ENCODE measurements around the gene MTCH2.
A peak's percentile ranks its signal among the peaks of the same experiment; 100 is the strongest.

MTCH2 gene

DNA sequence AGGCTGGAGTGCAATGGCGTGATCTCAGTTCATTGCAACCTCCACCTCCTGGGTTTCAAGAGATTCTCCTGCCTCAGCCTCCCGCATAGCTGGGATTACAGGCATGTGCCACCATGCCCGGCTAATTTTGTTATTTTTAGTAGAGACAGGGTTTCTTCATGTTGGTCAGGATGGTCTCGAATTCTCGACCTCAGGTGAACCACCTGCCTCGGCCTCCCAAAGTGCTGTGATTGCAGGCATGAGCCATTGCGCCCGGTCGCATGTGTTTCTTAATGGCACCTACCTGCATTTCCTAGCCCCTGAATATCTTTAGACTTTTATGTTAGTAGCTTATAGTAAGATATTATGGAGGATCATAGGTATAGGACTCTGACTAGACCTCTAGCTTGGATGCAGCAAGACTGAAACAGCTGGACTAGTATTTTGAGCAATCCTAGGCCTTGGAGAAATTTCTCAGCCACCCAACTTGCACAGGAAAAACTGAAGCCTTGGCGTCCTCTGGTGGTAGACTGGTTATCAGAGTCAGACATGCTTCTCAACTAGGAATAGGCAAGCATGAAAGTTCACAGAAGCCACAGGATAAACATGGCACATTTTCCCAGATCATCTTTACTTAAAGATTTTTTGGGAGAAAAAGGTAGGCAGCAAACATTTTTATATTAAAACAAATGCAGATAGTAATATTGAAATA lies 25.5 kb downstream of the MTCH2 start:
- CTCF ChIA-PET: interaction anchor here (0.5 to 2.5 kb wide), 7 partner anchors 10 to 243 kb away, joined by 3 to 10 read pairs (median 3); no protein-coding TSS in a partner anchor
- peak; percentile 53 for DNase-seq
- H3K27ac Mint-ChIP-seq: no peak overlapping the region
- H3K27me3 Mint-ChIP-seq: no peaks in the 10 kb centered on the region
- no peaks in the 10 kb centered on the region for H3K9me3 Mint-ChIP-seq
- peaks cover 21% of the 10 kb centered on the region for H3K36me3 Mint-ChIP-seq
- no peaks in the 10 kb centered on the region for H3K4me1 Mint-ChIP-seq
- H3K4me3 Mint-ChIP-seq: no peak overlapping the region

DNA sequence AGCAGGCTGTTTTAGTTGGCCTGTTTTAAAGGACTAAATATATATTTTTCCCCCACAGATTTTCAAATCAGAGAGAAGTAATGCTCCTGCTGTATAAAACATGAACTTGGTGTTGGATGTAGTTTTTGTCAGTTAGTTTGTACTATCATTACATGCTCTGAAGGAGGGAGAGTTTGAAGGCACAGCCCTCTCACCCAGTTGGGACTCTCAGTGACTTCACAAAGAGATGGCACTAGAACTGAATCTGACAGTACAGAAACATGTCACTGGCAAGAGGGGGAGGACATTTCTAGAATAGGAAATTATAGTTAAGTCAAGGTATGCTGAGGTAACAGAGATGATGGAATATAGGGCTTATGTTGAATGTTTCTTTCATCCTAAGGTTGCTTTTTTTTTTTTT lies 27.1 kb downstream of the MTCH2 start:
- CTCF ChIA-PET: interaction anchor here (1.0 to 2.5 kb wide), 2 partner anchors 107 to 241 kb away, joined by 3 to 10 read pairs; no protein-coding TSS in a partner anchor
- H3K4me1 Mint-ChIP-seq: no peaks in the 10 kb centered on the region
- H3K4me3 Mint-ChIP-seq: no peak overlapping the region
- DNase-seq: no peak
- no peaks in the 10 kb centered on the region for H3K9me3 Mint-ChIP-seq
- no peak overlapping the region for H3K27ac Mint-ChIP-seq
- peaks cover 15% of the 10 kb centered on the region for H3K36me3 Mint-ChIP-seq
- H3K27me3 Mint-ChIP-seq: no peaks in the 10 kb centered on the region

DNA sequence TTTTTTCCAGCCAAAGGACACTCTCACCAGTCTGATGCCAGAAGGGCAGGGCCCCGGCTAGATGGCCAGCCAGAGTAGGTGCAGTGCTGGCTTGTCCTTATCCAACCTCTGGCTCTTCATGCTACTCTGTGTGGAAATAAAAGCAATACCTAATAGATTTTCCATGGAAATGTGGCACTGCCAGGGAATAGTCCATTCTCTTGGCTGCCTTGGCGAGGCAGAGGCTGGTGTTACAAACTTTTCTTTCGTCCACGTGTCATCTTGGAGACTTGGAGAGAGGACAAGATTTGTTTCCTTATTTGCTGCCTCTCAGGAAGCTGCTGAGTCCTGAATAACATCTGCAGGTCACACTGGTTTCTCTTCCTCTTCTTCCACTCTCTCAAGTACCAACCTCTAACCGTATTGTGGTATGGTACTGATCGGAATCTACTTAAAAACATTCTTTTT lies 31.0 kb downstream of the MTCH2 start:
- no peak overlapping the region for H3K27ac Mint-ChIP-seq
- no peak overlapping the region for H3K4me3 Mint-ChIP-seq
- H3K4me1 Mint-ChIP-seq: peaks cover 10% of the 10 kb centered on the region
- CTCF ChIA-PET: no interaction called here
- H3K36me3 Mint-ChIP-seq: peaks cover 7% of the 10 kb centered on the region
- no peaks in the 10 kb centered on the region for H3K9me3 Mint-ChIP-seq
- peaks cover 5% of the 10 kb centered on the region for H3K27me3 Mint-ChIP-seq
- no peak for DNase-seq

DNA sequence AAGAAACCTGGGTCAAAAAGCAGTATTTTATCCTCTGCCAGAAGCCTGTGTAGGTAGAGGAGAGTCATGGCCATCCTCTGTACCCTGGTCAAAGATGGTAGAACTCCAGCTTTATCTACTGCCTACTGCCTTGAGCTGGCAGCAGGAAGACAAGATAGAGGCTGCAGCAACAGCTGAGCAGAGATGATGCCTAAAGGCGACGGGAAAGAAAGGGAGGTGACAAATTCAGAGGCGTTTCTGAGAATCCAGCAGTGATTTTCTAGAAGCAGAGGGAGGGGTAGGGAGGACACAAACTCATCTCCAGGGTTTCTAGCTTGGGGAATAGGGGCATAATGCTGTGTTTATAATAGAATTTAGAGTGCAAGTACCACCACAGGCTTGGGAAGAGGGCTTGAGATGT lies 32.7 kb downstream of the MTCH2 start:
- Mint-ChIP-seq H3K4me1 (peaks cover 10% of the 10 kb centered on the region), H3K27ac (no peak overlapping the region), H3K9me3 (no peaks in the 10 kb centered on the region), H3K27me3 (peaks cover 5% of the 10 kb centered on the region), H3K36me3 (peaks cover 7% of the 10 kb centered on the region), H3K4me3 (no peak overlapping the region)
- DNase-seq: no peak
- CTCF ChIA-PET: interaction anchor here (1.3 kb wide), 1 partner anchor 235 kb away, joined by 7 read pairs; no protein-coding TSS in a partner anchor

GRCh38 chr11:47607380-47607779 lies 35.0 kb downstream of the MTCH2 start:
- Mint-ChIP-seq H3K36me3 (peaks cover 5% of the 10 kb centered on the region), H3K4me1 (peaks cover 10% of the 10 kb centered on the region), H3K4me3 (no peak overlapping the region), H3K9me3 (no peaks in the 10 kb centered on the region), H3K27me3 (peaks cover 5% of the 10 kb centered on the region), H3K27ac (no peak overlapping the region)
- no peak for DNase-seq
- CTCF ChIA-PET: interaction anchor here (1.2 to 1.6 kb wide), 2 partner anchors 10 to 26 kb away, joined by 3 to 7 read pairs; no protein-coding TSS in a partner anchor

GRCh38 chr11:47606731-47607130 lies 35.6 kb downstream of the MTCH2 start:
- Mint-ChIP-seq H3K27me3 (peaks cover 9% of the 10 kb centered on the region), H3K9me3 (no peaks in the 10 kb centered on the region), H3K4me3 (no peak overlapping the region), H3K27ac (no peak overlapping the region), H3K36me3 (peaks cover 5% of the 10 kb centered on the region), H3K4me1 (peaks cover 10% of the 10 kb centered on the region)
- DNase-seq: no peak
- CTCF ChIA-PET: interaction anchor here (1.2 to 1.6 kb wide), 2 partner anchors 10 to 25 kb away, joined by 3 to 7 read pairs; no protein-coding TSS in a partner anchor

GRCh38 chr11:47605921-47606320 lies 36.4 kb downstream of the MTCH2 start:
- H3K27ac Mint-ChIP-seq: no peak overlapping the region

DNA sequence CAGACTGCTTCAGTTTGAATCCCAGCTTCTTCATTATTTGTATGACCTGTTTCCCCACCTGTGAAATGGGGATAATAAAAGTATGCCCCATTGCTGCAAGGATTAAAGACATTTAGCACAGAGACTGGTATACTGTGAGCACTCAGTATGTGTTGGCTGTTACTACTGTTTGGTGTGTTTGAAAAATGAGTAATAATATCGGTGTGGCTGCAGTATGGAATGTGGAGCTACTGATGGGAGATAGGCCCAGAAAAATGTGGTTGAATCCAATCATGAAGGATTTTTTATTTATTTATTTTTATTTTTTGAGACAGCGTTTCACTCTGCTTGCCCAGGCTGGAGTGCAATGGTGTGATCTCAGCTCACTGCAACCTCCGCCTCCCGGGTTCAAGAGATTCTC lies 39.1 kb downstream of the MTCH2 start:
- H3K9me3 Mint-ChIP-seq: no peaks in the 10 kb centered on the region
- H3K36me3 Mint-ChIP-seq: peaks cover 5% of the 10 kb centered on the region
- CTCF ChIA-PET: no interaction called here
- H3K27ac Mint-ChIP-seq: no peak overlapping the region
- H3K4me1 Mint-ChIP-seq: peaks cover 3% of the 10 kb centered on the region
- DNase-seq: no peak
- H3K27me3 Mint-ChIP-seq: peaks cover 13% of the 10 kb centered on the region
- no peak overlapping the region for H3K4me3 Mint-ChIP-seq

More at GRCh38 chr11:47605921-47606320, 36.4 kb downstream of the MTCH2 start:
- Mint-ChIP-seq H3K27me3 (peaks cover 11% of the 10 kb centered on the region), H3K9me3 (no peaks in the 10 kb centered on the region), H3K4me1 (peaks cover 10% of the 10 kb centered on the region), H3K36me3 (peaks cover 5% of the 10 kb centered on the region), H3K4me3 (no peak overlapping the region)
- no peak for DNase-seq
- CTCF ChIA-PET: no interaction called here

- CTCF ChIA-PET: no interaction called here
- Mint-ChIP-seq H3K9me3 (no peaks in the 10 kb centered on the region), H3K27me3 (peaks cover 31% of the 10 kb centered on the region), H3K4me3 (no peak overlapping the region), H3K27ac (no peak overlapping the region), H3K36me3 (no peaks in the 10 kb centered on the region), H3K4me1 (no peaks in the 10 kb centered on the region)
- no peak for DNase-seq
Observed at GRCh38 chr11:47599902-47600301, 42.5 kb downstream of the MTCH2 start.

DNA sequence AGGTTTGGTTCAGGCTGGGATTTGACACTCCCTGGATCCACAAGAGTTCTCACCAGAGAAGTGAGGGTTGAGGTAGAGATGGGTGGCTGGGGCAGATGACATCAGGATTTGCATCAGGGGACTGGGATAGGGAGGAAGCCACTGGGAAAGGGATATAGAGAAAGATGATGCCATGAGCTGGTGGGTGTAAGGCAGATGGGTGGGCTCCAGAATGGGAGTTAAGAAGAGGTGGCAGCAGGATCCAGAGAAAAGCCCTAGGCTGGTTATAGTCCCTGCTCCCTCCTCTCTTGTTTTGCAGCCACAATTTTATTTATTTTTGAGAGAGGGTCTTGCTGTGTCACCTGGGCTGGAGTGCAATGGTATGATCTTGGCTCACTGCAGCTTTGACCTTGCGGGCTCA lies 46.4 kb downstream of the MTCH2 start:
- CTCF ChIA-PET: no interaction called here
- no peaks in the 10 kb centered on the region for H3K9me3 Mint-ChIP-seq
- H3K27me3 Mint-ChIP-seq: peaks cover 59% of the 10 kb centered on the region
- no peaks in the 10 kb centered on the region for H3K36me3 Mint-ChIP-seq
- DNase-seq: no peak
- H3K27ac Mint-ChIP-seq: no peak overlapping the region
- no peak overlapping the region for H3K4me3 Mint-ChIP-seq
- H3K4me1 Mint-ChIP-seq: peaks cover 17% of the 10 kb centered on the region

- CTCF ChIA-PET: no interaction called here
- Mint-ChIP-seq H3K9me3 (no peaks in the 10 kb centered on the region), H3K4me1 (peaks cover 18% of the 10 kb centered on the region), H3K36me3 (no peaks in the 10 kb centered on the region), H3K27me3 (peaks cover 59% of the 10 kb centered on the region), H3K27ac (no peak overlapping the region), H3K4me3 (no peak overlapping the region)
- DNase-seq: no peak
Observed at GRCh38 chr11:47595029-47595428, 47.3 kb downstream of the MTCH2 start.

DNA sequence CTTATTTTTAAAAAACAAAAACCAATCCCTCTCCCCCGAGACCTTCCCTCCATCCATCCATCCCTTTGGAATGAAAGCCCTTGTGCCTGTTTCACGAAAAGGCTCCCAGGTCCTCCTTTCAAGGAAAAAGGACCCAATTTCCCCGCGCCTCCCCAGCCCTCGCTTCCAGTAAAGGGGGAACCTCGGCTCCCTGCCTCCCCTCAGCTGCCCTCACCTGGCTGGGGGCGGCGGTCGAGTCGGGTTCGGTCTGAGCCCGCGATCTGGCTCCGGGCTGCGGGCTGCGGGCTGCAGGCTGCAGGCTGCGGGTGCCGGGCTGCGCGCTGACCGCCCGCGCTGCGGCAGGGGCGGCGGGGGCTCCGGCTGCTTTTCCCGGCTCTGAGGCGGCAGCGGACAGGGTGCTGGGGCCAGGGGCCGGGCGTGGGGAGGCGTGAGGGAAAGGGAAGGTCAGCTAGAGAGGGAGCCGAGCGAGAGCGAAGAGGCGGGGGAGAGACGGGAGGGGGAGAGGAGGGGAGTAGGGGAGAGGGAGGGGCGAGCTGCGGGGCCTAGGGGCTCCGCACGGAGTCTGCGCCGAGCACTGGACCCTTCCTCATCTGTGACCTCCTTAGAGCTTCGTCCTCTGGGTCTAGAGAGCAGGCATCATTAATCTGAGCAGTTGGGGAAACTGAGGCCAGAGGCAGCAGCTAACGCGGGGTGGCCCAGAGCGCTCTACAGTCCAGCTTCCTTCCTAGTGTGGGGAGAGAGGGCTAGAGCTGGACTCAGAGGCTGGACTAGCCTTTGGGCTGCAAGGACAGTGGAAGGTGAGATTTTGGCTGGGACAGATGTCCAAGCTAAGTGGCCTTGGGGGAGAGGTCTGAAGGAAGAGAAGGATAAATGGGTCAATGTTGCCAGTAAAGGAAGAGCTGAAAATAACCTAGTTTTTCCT lies 48.2 kb downstream of the MTCH2 start, which contains the start of gene C1QTNF4:
Gene C1QTNF4 (minus strand): TSS at position 478 of the 922 bp plus-strand sequence. CDS start 3,601 bp downstream, outside the sequence.
- Mint-ChIP-seq H3K36me3 (no peaks in the 10 kb centered on the region), H3K27ac (no peak within 1 kb of the TSS), H3K9me3 (no peaks in the 10 kb centered on the region), H3K27me3 (peaks cover 59% of the 10 kb centered on the region), H3K4me3 (no peak within 1 kb of the TSS), H3K4me1 (peaks cover 18% of the 10 kb centered on the region)
- CTCF ChIA-PET: no interaction called here
- DNase-seq: no peak

- H3K27me3 Mint-ChIP-seq: peaks cover 59% of the 10 kb centered on the region
- H3K9me3 Mint-ChIP-seq: no peaks in the 10 kb centered on the region
- no peaks in the 10 kb centered on the region for H3K36me3 Mint-ChIP-seq
- H3K4me3 Mint-ChIP-seq: no peak overlapping the region
- CTCF ChIA-PET: interaction anchor here (1.6 kb wide), 1 partner anchor 42 kb away, joined by 5 read pairs; no protein-coding TSS in a partner anchor
- no peak for DNase-seq
- H3K27ac Mint-ChIP-seq: no peak overlapping the region
- H3K4me1 Mint-ChIP-seq: peaks cover 18% of the 10 kb centered on the region
Observed at GRCh38 chr11:47593492-47593933, 48.8 kb downstream of the MTCH2 start.

DNA sequence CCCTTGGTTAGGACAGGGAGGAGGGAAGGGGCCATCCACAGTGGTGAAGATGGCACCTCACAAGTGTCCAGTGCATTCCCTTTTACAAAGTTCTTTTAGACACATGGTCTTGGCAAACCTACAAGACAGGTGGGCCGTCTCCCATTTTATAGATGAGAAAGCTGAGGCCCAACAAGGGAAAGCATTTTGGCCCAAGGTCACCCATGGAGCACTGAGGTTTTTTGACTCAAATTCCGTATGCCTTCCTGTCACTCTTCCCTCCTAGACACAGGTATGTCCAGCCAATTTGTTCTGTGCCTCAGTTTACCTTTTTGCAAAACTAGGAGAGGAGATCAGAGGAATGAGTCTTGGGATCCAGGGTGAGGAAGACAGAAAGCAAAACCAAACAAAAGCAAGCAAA lies 49.4 kb downstream of the MTCH2 start:
- DNase-seq: no peak
- Mint-ChIP-seq H3K27me3 (peaks cover 55% of the 10 kb centered on the region), H3K4me3 (no peak overlapping the region), H3K36me3 (no peaks in the 10 kb centered on the region), H3K27ac (no peak overlapping the region), H3K9me3 (no peaks in the 10 kb centered on the region), H3K4me1 (peaks cover 18% of the 10 kb centered on the region)
- CTCF ChIA-PET: interaction anchor here (0.6 to 1.6 kb wide), 2 partner anchors 41 to 112 kb away, joined by 3 to 5 read pairs; no protein-coding TSS in a partner anchor
